CMK (cell line): ENCODE measurements around the gene CCDC194.

Source experiments
- DNase-seq: peaks from one replicate; pipeline ENCODE4 v3.0.0-alpha.2; 2010; ENCODE audit warnings: low read depth

The CCDC194 gene

GRCh38 chr19:17393914-17394313, at the start of gene CCDC194:
TSS of gene CCDC194 (minus strand) at chr19:17394196. CDS start at chr19:17394158, 38 bp downstream.
- DNase-seq: no peak

- no peak for DNase-seq
These were observed 47.4 kb upstream of the CCDC194 start for GRCh38 chr19:17441241-17442021.

GRCh38 chr19:17436874-17437267, 42.9 kb upstream of the CCDC194 start:
- DNase-seq: no peak

GRCh38 chr19:17436094-17436873, 42.3 kb upstream of the CCDC194 start:
- DNase-seq: no peak

GRCh38 chr19:17435218-17435617, 41.2 kb upstream of the CCDC194 start:
- DNase-seq: no peak

- no peak for DNase-seq
These were observed 37.4 kb upstream of the CCDC194 start for GRCh38 chr19:17431417-17431816.

- DNase-seq: no peak
These were observed 35.7 kb upstream of the CCDC194 start for GRCh38 chr19:17429641-17430113.

GRCh38 chr19:17424743-17425365, 30.9 kb upstream of the CCDC194 start:
- no peak for DNase-seq

- no peak for DNase-seq
These were observed 29.6 kb upstream of the CCDC194 start for GRCh38 chr19:17423429-17424208.

GRCh38 chr19:17421942-17422341, 27.9 kb upstream of the CCDC194 start:
- no peak for DNase-seq

- DNase-seq: no peak
These were observed 26.5 kb upstream of the CCDC194 start for GRCh38 chr19:17420475-17420924.

GRCh38 chr19:17419621-17420474, 25.9 kb upstream of the CCDC194 start, which contains the start of gene MVB12A:
TSS of gene MVB12A (plus strand) at chr19:17420047. CDS start at chr19:17420136, 89 bp downstream.
- DNase-seq: peak; percentile 95

GRCh38 chr19:17419154-17419620, 25.2 kb upstream of the CCDC194 start:
- DNase-seq: no peak

GRCh38 chr19:17418710-17419109, 24.7 kb upstream of the CCDC194 start:
- no peak for DNase-seq

GRCh38 chr19:17415121-17415520, 21.1 kb upstream of the CCDC194 start:
- no peak for DNase-seq

GRCh38 chr19:17414097-17414496, 20.1 kb upstream of the CCDC194 start:
- no peak for DNase-seq

- no peak for DNase-seq
These were observed 17.8 kb upstream of the CCDC194 start for GRCh38 chr19:17411801-17412200.

GRCh38 chr19:17409990-17410389, 16.0 kb upstream of the CCDC194 start:
- no peak for DNase-seq

- DNase-seq: no peak
These were observed 12.8 kb upstream of the CCDC194 start for GRCh38 chr19:17406887-17407196.

- DNase-seq: peak; percentile 83
These were observed 12.3 kb upstream of the CCDC194 start for GRCh38 chr19:17406046-17406886.
